DOHH2 (cell line): ENCODE results near the gene ATG9B.

ENCODE experiments used
- EZH2phosphoT487 ChIP-seq: fragments of 200-600 bp; sonication (generic); IDR thresholded peaks from 2 replicates; pipeline ENCODE4 v1.6.1; 2017; ENCODE audit warnings: borderline replicate concordance, mild to moderate bottlenecking, antibody characterized with exemption, low read length, moderate library complexity, mixed read lengths
- TF ChIP-seq, protein P1 (sequence below): fragments of 200-600 bp; sonication (generic); IDR thresholded peaks from one replicate; pipeline ENCODE4 v1.5.1; 2014; ENCODE audit warnings: antibody characterized with exemption, mild to moderate bottlenecking, low read depth, low read length; ENCODE audit not compliant: poor library complexity, severe bottlenecking

GRCh38 chr7:151017370-151017952, 6.8 kb downstream of the ATG9B start:
- TF ChIP-seq, protein P1, sequence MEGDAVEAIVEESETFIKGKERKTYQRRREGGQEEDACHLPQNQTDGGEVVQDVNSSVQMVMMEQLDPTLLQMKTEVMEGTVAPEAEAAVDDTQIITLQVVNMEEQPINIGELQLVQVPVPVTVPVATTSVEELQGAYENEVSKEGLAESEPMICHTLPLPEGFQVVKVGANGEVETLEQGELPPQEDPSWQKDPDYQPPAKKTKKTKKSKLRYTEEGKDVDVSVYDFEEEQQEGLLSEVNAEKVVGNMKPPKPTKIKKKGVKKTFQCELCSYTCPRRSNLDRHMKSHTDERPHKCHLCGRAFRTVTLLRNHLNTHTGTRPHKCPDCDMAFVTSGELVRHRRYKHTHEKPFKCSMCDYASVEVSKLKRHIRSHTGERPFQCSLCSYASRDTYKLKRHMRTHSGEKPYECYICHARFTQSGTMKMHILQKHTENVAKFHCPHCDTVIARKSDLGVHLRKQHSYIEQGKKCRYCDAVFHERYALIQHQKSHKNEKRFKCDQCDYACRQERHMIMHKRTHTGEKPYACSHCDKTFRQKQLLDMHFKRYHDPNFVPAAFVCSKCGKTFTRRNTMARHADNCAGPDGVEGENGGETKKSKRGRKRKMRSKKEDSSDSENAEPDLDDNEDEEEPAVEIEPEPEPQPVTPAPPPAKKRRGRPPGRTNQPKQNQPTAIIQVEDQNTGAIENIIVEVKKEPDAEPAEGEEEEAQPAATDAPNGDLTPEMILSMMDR: no peak
- no peak for TF ChIP-seq EZH2phosphoT487
